GM12878 (cell line): Measurements from ENCODE around the gene MVB12B. TPM values are rescaled to one million over a fixed set of nuclear protein-coding genes. Genes with fewer than 3 reads are reported as not detected.

Source experiments
- ATAC-seq: fragments of 200-7000 bp; cut with Tn5 transposase; 3 replicates; pipeline ENCODE4 v1.9.1; 2020; ENCODE audit warnings: mild to moderate bottlenecking, moderate library complexity
- BruUV-seq: library from RNA; stranded (reverse); fragments of 400-500 nt; replicated peaks from 2 replicates; lab custom pipeline; 2021; lab: Mats Ljungman, UMichigan
- CTCF ChIA-PET: fragments of 300-600 bp; sonication (Branson Sonifier 250); formaldehyde crosslinking; extraction: SDS; loops from one replicate; lab custom pipeline; 2021; ENCODE audit warnings: inconsistent platforms; lab: Yijun Ruan, JAX
- POLR2A ChIA-PET: fragments of 350-600 bp; formaldehyde crosslinking; extraction: SDS; loops from one replicate; lab custom pipeline; 2021; ENCODE audit warnings: inconsistent platforms; lab: Charles Lee
- RAD21 ChIA-PET: fragments of 300-600 bp; sonication (Branson Sonifier 250); formaldehyde crosslinking; loops from one replicate; lab custom pipeline; 2023; ENCODE audit warnings: antibody characterized with exemption; ENCODE audit not compliant: unreplicated experiment; lab: Charles Lee
- SMC1A ChIA-PET: fragments of 300-600 bp; sonication (Branson Sonifier 250); formaldehyde crosslinking; loops from one replicate; lab custom pipeline; 2023; ENCODE audit not compliant: unreplicated experiment, uncharacterized antibody; lab: Charles Lee
- DNase-seq: peaks from one replicate; pipeline ENCODE4 v3.0.0-alpha.2; 2011; ENCODE audit warnings: low read depth, low spot score
- FAIRE-seq: peaks from 3 replicates; lab custom pipeline; 2011; peaks lifted over from hg19 to GRCh38; lab: Jason Lieb, UNC
- H2AFZ ChIP-seq: 2 replicates; pipeline ENCODE4 v1.6.0; 2011; ENCODE audit warnings: low read depth, low read length, control low read depth; ENCODE audit not compliant: control insufficient read depth
- H3K27ac ChIP-seq: 2 replicates; pipeline ENCODE4 v1.5.1; 2011; ENCODE audit warnings: control low read depth; ENCODE audit not compliant: control insufficient read depth, insufficient read depth
- H3K27me3 ChIP-seq, 2 experiments: replicated peaks in 1 of 2; 2 replicates each; pipeline versions ENCODE4 v1.6.0 to v1.6.1; 2011; ENCODE audit warnings: low read length in 1 of 2; ENCODE audit not compliant: control insufficient read depth in 2 of 2, insufficient read depth in 2 of 2
- H3K36me3 ChIP-seq, 2 experiments: 2 replicates each; pipeline ENCODE4 v1.5.1; 2011; ENCODE audit warnings: low read length in 1 of 2; ENCODE audit not compliant: control insufficient read depth in 2 of 2, insufficient read depth in 2 of 2
- H3K4me1 ChIP-seq: 2 replicates; pipeline ENCODE4 v1.6.1; 2011; ENCODE audit warnings: mild to moderate bottlenecking, low read length, moderate library complexity, mixed read lengths; ENCODE audit not compliant: control insufficient read depth, insufficient read depth
- H3K4me2 ChIP-seq: 2 replicates; pipeline ENCODE4 v1.6.0; 2011; ENCODE audit warnings: control low read depth; ENCODE audit not compliant: control insufficient read depth, insufficient read depth
- H3K4me3 ChIP-seq: fragments of 200-600 bp; sonication (generic); 2 replicates; pipeline ENCODE4 v1.5.1; 2016
- H3K79me2 ChIP-seq: 2 replicates; pipeline ENCODE4 v1.6.0; 2011; ENCODE audit warnings: low read length; ENCODE audit not compliant: control insufficient read depth, insufficient read depth
- H3K9ac ChIP-seq: 2 replicates; pipeline ENCODE4 v1.8.0; 2011; ENCODE audit warnings: low read length, control low read depth, mixed read lengths; ENCODE audit not compliant: control insufficient read depth, insufficient read depth
- H3K9me3 ChIP-seq: replicated peaks from 3 replicates; pipeline ENCODE4 v1.5.1; 2011; ENCODE audit warnings: mild to moderate bottlenecking, low read length; ENCODE audit not compliant: control insufficient read depth, insufficient read depth
- H4K20me1 ChIP-seq: 2 replicates; pipeline ENCODE4 v1.6.0; 2011; ENCODE audit not compliant: control insufficient read depth, insufficient read depth
- ATF3 ChIP-seq: IDR thresholded peaks from 2 replicates; pipeline ENCODE4 v1.6.1; 2011; ENCODE audit warnings: low read depth, mild to moderate bottlenecking, low read length, moderate library complexity, borderline replicate concordance; ENCODE audit errors: extremely low read depth
- CHD4 ChIP-seq: fragments of 200-600 bp; sonication (generic); IDR thresholded peaks from 2 replicates; pipeline ENCODE4 v1.6.1; 2016; ENCODE audit warnings: mild to moderate bottlenecking
- DPF2 ChIP-seq: fragments of 450-650 bp; IDR thresholded peaks from 2 replicates; pipeline ENCODE4 v1.6.1; 2017; ENCODE audit warnings: mild to moderate bottlenecking
- FOS ChIP-seq: IDR thresholded peaks from 3 replicates; pipeline ENCODE4 v1.6.1; 2011; ENCODE audit warnings: borderline replicate concordance; ENCODE audit not compliant: insufficient read length; ENCODE audit errors: extremely low read depth
- HDAC2 ChIP-seq: fragments of 200-600 bp; sonication (generic); IDR thresholded peaks from 2 replicates; pipeline ENCODE4 v1.6.1; 2017
- HDGF ChIP-seq: fragments of 450-650 bp; IDR thresholded peaks from 2 replicates; pipeline ENCODE4 v1.6.1; 2016; ENCODE audit warnings: antibody characterized with exemption
- IKZF2 ChIP-seq, 2 experiments: fragments of 450-650 bp; IDR thresholded peaks; 2 replicates each; pipeline ENCODE4 v1.6.1; 2017; ENCODE audit warnings: mild to moderate bottlenecking in 2 of 2, moderate library complexity in 2 of 2
- KAT2A ChIP-seq: conservative IDR thresholded peaks from 2 replicates; pipeline ENCODE4 v1.6.1; 2011; ENCODE audit warnings: low read depth, low read length; ENCODE audit not compliant: control insufficient read depth
- KLF5 ChIP-seq: fragments of 450-650 bp; IDR thresholded peaks from 2 replicates; pipeline ENCODE4 v1.6.1; 2014; ENCODE audit warnings: mild to moderate bottlenecking; ENCODE audit not compliant: partially characterized antibody
- NKRF ChIP-seq: fragments of 450-650 bp; conservative IDR thresholded peaks from 2 replicates; pipeline ENCODE4 v1.6.1; 2017; ENCODE audit warnings: mild to moderate bottlenecking, moderate library complexity
- REST ChIP-seq: IDR thresholded peaks from 2 replicates; pipeline ENCODE4 v1.6.1; 2012; ENCODE audit warnings: mild to moderate bottlenecking, low read depth, low read length
- SPI1 ChIP-seq: IDR thresholded peaks from 2 replicates; pipeline ENCODE4 v1.6.1; 2011; ENCODE audit warnings: low read depth, mild to moderate bottlenecking, low read length, moderate library complexity, borderline replicate concordance; ENCODE audit not compliant: insufficient read depth
- STAT3 ChIP-seq: IDR thresholded peaks from 2 replicates; pipeline ENCODE4 v1.6.1; 2011; ENCODE audit warnings: low read depth, low read length, improper control_type of control experiment
- YY1 ChIP-seq: IDR thresholded peaks from 2 replicates; pipeline ENCODE4 v1.6.1; 2011; ENCODE audit warnings: low read depth, mild to moderate bottlenecking, low read length
- ZNF24 ChIP-seq: fragments of 450-650 bp; IDR thresholded peaks from 2 replicates; pipeline ENCODE4 v1.6.1; 2017; ENCODE audit warnings: antibody characterized with exemption, mild to moderate bottlenecking
- WGBS: methylation state at CpG from one replicate; pipeline ENCODE4 v1.1.6; 2016; ENCODE audit warnings: low lambda C conversion rate; ENCODE audit not compliant: insufficient replicate concordance, insufficient coverage; ENCODE audit errors: missing lambda C conversion rate; 5-methylcytosine and 5-hydroxymethylcytosine counted together
- in situ Hi-C: fragments of 300-500 bp; cut with MboI; formaldehyde crosslinking; loops from 9 replicates; pipeline ENCODE4 v1.14.3; 2018; ENCODE audit warnings: mixed read lengths
- intact Hi-C: fragments of 100-400 bp; cut with micrococcal nuclease; formaldehyde crosslinking; loops from one replicate; pipeline ENCODE4 v1.14.2; 2022; ENCODE audit not compliant: unreplicated experiment
- polyA plus RNA-seq, 11 experiments: library from polyadenylated mRNA; depleted of rRNA in 4 of 11; unstranded in 6 of 11; stranded (reverse) in 5 of 11; fragments of >200 nt; fragmentation: Nextera tagmentation in 4 of 11; fragmentation: Illumina TruSeq in 1 of 11; extraction: Ambion mirVana in 4 of 11; extraction: Trizol in 1 of 11; gene quantifications; 1 replicate in 1 of 11; 2 replicates in 10 of 11; pipeline versions ENCODE4 v1.2.1 to v1.2.3, GENCODE V29; 2011 to 2016; ENCODE audit warnings: inconsistent platforms in 2 of 11, missing spikeins in 2 of 11, low read depth in 1 of 11
- total RNA-seq, 4 experiments: library from RNA; depleted of rRNA in 3 of 4; stranded (reverse); fragments of >200 nt in 3 of 4; fragmentation: Illumina TruSeq in 1 of 4; extraction: Trizol in 1 of 4; gene quantifications; 2 replicates each; pipeline versions ENCODE4 v1.2.1 to v1.2.3, GENCODE V29; 2013 to 2021

Gene MVB12B
- total and polyA plus RNA-seq, 10 of the 15 experiments (the other 5 are each of a cell fraction or from before 2014, with no cell fraction given), result 0.08 TPM; not detected in 9

GRCh38 chr9:126440940-126441339 is 114.3 kb downstream of the MVB12B start:
- Histone ChIP-seq H4K20me1 (no peaks in the 10 kb centered on the region), H3K4me1 (no peaks in the 10 kb centered on the region), H3K4me3 (no peak overlapping the region), H2AFZ (no peak overlapping the region), H3K27ac (no peak overlapping the region), H3K4me2 (no peak overlapping the region), H3K79me2 (no peaks in the 10 kb centered on the region), H3K9me3 (no peaks in the 10 kb centered on the region), H3K36me3 (no peaks in the 10 kb centered on the region), H3K9ac (no peak overlapping the region), H3K27me3 (peaks cover 0 to 1% of the 10 kb centered on the region in 2 experiments; a peak in 1 of 4 replicates)
- no peak for ATAC-seq
- ChIA-PET CTCF (interaction anchor here (0.7 kb wide), 1 partner anchor 50 kb away, joined by 3 read pairs; no protein-coding TSS in a partner anchor), POLR2A (interaction anchor here (0.7 kb wide), 1 partner anchor 30 kb away, joined by 3 read pairs; no protein-coding TSS in a partner anchor), RAD21 (no interaction called here), SMC1A (no interaction called here)
- no peak for DNase-seq
- WGBS, result 70% methylated on average over 11 of the region's 11 CpGs
- BruUV-seq, result no TSS peak
- no peak for FAIRE-seq
- no peak for TF ChIP-seq REST
- no peak for TF ChIP-seq IKZF2 (IDR thresholded peaks at IDR 0.05)
- TF ChIP-seq HDGF, result no peak
- no peak for TF ChIP-seq DPF2
- TF ChIP-seq KLF5, result no peak
- no peak for TF ChIP-seq STAT3
- TF ChIP-seq HDAC2, result no peak
- no peak for TF ChIP-seq FOS
- no peak for TF ChIP-seq NKRF
- no peak for TF ChIP-seq KAT2A
- TF ChIP-seq YY1, result no peak
- no peak for TF ChIP-seq CHD4
- no peak for TF ChIP-seq SPI1
- TF ChIP-seq ATF3, result no peak
- TF ChIP-seq ZNF24, result no peak
- in situ Hi-C loops (no loop called here), intact Hi-C loops (no loop called here)
